GM12873 (cell line): ENCODE measurements around the gene UNC5A.

ENCODE experiments used
- TF ChIP-seq, protein P1 (sequence below): IDR thresholded peaks from 2 replicates; pipeline ENCODE4 v1.5.1; 2012; ENCODE audit warnings: low read depth, mild to moderate bottlenecking, moderate library complexity, low read length, control low read depth; ENCODE audit not compliant: insufficient read depth; ENCODE audit errors: missing control alignments

UNC5A gene

DNA sequence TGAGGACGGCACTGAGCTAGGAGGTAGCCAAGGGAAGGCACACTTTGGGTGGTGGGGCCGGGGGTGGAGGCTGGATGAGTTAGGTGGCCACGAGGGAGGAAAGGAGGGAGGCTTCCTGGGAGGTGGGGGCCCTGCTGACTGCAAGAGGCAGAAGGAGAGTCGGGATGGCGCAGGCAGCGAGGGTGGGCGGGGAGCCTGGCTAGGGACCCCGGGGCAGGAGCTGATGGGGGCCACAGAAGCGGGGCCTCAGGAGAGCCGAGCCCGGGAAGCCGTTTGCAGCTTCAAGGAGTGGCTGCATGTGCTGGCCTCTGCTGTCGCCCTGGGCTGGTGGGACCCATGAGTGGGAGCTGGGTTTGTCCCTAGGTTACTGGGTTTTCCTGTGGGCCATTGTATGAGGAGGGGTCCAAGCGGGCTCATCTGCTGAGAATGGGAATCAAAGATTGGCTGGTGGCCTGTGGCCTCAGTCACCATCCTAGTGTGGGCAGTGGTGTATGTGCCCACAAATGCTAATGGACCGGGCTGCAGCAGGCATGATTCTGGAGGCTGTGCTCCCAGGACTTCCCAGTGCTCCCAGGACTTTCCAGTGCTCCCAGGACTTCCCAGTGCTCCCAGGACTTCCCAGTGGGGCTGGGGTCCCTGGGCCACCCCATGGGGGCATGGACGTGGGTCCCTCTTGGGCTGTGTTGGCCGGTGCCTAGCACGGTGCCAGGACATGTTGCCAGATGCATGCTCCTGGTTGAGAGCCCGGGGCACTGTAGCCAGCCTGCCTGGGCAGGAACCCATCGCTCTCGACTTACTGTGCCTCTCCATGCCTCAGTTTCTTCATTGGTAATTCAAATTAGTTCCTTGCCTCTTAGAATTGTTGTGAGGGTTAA, 40.2 kb downstream of the UNC5A start:
- TF ChIP-seq, protein P1, sequence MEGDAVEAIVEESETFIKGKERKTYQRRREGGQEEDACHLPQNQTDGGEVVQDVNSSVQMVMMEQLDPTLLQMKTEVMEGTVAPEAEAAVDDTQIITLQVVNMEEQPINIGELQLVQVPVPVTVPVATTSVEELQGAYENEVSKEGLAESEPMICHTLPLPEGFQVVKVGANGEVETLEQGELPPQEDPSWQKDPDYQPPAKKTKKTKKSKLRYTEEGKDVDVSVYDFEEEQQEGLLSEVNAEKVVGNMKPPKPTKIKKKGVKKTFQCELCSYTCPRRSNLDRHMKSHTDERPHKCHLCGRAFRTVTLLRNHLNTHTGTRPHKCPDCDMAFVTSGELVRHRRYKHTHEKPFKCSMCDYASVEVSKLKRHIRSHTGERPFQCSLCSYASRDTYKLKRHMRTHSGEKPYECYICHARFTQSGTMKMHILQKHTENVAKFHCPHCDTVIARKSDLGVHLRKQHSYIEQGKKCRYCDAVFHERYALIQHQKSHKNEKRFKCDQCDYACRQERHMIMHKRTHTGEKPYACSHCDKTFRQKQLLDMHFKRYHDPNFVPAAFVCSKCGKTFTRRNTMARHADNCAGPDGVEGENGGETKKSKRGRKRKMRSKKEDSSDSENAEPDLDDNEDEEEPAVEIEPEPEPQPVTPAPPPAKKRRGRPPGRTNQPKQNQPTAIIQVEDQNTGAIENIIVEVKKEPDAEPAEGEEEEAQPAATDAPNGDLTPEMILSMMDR: no peak

DNA sequence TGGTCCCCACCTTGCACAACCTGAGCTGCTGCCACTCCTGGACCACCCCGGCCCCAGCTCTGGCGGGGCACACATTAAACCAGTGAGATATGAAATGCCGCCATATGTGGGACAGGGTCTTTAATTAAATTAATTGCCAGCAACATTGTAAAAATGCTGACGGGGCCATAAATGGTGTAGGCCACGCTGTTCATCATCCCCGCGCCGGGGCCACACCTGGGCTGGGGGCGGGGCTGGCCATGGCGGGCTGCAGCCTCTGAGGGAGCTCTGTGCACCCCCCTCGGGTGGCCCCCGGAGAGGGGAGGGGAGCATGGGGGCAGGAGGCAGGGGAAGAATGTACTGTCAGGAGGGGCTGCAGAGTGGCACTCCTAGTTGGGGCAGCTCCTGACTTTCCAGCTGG, 41.0 kb downstream of the UNC5A start:
- TF ChIP-seq, protein P1: no peak

DNA sequence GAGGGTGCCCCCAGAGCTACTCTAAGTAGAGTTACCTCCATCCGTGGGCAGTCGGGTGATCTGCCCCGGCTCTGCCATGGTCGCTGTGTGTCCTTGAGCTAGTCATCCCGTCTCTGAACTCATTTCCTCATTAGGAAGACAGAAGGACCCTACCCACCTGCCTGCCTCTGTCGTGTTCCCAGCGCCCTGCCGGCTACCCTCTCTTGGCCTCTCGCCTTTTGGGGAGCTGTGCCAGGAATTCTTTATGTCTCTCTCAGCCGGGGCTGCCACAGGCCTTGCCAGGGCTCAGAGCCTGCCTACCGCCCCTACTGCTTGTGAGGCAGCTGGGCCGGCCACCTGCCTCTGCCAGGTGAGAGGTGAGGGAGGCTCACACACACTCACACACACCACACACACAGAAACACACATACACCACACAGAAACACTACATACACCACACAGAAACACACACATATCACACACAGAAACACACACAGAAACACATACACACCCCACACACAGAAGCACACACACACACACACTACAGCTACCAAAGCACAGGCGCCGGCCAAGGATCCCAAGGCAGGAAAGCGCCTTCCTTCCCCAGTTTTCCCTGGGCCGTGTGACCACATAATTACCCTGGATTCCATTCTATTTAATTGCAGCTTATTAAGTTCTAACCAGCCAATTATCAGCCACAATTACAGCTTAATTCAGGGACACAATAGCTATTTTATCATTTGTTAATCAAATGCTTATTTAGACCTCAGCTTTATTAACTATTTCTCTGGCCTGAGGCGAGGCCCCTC, 41.7 kb downstream of the UNC5A start:
- TF ChIP-seq, protein P1: no peak

DNA sequence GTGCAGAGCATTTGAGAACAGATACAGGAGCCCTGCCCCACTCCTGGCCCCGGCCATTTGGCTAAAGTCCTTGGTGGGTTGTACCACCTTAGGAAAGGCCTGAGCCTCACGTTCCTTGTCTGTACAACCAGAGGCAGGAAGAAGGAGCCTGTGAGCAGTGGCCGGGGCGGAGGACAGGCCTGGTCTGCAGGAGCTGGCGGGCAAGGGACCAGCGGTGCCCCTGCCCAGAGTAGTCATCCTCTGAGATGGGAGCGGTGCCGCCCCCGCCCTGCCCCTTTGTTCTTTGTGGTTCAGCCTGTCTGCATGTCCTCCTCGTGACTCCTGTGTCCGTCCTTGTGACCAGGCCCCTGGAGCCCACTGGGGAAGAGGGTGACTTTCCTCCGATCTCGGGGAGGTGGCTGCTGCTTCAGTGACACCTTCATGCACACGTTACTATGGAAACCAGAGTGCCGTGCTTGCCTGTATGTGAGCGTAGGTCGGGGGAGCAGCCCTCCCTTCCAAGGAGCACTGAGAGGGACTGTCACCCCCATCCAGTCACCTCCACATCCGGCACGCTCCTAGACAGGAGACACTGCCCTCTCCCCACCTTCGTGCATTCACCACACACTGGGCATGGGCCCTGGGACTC, 42.9 kb downstream of the UNC5A start:
- TF ChIP-seq, protein P1: no peak

DNA sequence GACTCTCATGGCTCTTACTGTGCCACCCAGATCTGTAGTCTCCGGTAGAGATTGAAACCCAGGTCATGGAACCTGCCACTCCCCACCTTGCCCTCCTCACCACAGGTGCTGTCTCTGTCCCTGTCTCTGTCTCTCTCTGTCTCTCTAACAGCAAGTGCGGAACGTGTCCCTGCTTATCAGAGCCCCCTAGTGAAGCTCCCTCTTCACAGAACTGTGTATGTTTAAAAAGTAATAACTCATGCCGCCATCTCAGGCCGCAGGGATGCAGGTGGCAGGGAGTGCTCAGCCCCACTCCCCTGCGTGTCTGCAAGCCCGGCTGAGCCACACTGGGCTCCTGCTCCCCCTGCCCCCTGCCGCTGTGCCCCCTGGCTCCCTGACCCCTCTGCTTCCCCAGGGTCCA, 43.8 kb downstream of the UNC5A start:
- TF ChIP-seq, protein P1: no peak

DNA sequence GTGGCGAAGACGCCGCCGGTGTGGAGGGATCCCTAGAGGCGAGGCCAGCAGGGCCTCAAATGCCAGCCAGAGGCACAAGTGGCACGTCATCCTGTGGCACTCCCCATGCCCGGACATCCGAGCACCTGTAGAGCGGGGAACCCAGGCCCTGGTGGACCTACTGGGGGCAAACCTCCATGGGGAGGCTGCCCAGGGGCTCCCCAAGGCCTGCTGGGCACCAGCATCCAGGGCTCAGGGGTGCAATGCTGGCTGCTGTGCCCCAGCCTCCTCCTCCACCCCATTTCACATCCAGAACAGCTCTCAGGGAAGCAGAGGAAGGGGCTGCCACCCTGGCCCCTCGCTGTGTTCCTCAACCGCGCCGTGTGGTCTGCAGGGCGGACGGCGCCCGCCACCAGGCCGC, 45.2 kb downstream of the UNC5A start:
- TF ChIP-seq, protein P1: no peak

DNA sequence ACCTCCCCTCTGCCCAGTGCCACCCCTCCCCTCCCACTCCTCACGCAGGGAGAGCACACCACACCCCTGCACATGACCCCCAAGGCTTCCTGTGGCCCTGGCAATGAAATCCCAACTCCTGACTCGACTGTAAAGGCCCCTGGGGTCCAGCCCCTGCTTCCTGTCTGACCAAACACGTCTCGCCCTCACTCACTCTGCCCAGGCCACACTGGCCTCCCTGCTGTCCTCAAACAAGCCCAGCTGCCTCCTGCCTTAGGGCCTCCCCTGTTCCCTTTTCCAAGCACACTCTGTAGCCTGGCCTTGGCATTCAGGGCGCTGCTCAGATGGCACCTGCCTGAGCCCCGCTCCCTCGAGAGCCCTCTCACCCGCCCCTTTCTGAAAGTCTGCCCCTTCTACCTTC, 46.4 kb downstream of the UNC5A start:
- TF ChIP-seq, protein P1: no peak
